ENCODE measurements around the gene DGKG. TPM values are rescaled to one million over a fixed set of nuclear protein-coding genes. Genes with fewer than 3 reads are reported as not detected.

The DGKG gene
- total RNA-seq, 1 donor from 2014 or later: 5.7 TPM

GRCh38 chr3:186317478-186317877 lies 44.6 kb downstream of the DGKG start:
- DNase-seq (no peak), ATAC-seq (no peak)
- intact Hi-C loops (cut with DNase I): no loop called here
- Histone ChIP-seq H3K4me3 (no peak overlapping the region), H3K36me3 (no peaks in the 10 kb centered on the region), H3K27ac (no peak overlapping the region), H3K4me1 (no peaks in the 10 kb centered on the region), H3K9me3 (no peaks in the 10 kb centered on the region), H3K27me3 (ENCODE audit: low read depth) (no peaks in the 10 kb centered on the region)
- no peak for TF ChIP-seq CTCF (IDR thresholded peaks at IDR 0.05)

DNA sequence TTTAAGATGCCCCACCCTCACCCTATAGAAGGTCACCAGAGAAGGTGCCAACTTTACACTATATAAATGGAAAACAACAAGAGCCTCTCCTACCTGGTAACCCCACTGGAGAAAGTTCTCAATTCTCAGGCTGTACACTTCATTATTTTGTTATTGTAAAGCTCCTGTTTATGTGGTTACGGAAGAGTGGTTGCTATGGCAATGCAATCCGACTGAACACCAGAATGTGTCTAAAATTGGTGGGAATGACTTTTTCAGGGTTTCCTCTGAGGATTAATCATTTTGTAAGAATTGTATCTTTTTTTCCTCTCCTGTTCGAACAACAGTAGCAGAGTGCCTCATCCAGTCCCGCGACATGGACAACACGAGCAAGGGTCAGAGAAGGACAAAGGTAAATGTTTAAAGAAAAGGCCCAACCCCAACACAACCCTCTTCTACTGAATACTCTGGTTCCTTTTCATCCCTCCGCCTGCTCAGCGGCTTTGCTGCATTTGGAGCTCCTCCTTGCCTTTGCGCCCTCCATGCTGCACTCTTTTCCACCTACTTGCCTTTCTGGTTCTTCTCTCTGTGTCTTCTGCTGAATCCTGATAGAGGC lies 45.3 kb downstream of the DGKG start:
- no peaks in the 10 kb centered on the region for H3K36me3 ChIP-seq
- intact Hi-C loops (cut with DNase I): no loop called here
- DNase-seq (no peak), ATAC-seq (no peak)
- no peak overlapping the region for H3K27ac ChIP-seq
- H3K4me1 ChIP-seq: no peaks in the 10 kb centered on the region
- H3K27me3 ChIP-seq (ENCODE audit: low read depth): no peaks in the 10 kb centered on the region
- H3K9me3 ChIP-seq: no peaks in the 10 kb centered on the region
- TF ChIP-seq CTCF (IDR thresholded peaks at IDR 0.05): no peak
- no peak overlapping the region for H3K4me3 ChIP-seq

DNA sequence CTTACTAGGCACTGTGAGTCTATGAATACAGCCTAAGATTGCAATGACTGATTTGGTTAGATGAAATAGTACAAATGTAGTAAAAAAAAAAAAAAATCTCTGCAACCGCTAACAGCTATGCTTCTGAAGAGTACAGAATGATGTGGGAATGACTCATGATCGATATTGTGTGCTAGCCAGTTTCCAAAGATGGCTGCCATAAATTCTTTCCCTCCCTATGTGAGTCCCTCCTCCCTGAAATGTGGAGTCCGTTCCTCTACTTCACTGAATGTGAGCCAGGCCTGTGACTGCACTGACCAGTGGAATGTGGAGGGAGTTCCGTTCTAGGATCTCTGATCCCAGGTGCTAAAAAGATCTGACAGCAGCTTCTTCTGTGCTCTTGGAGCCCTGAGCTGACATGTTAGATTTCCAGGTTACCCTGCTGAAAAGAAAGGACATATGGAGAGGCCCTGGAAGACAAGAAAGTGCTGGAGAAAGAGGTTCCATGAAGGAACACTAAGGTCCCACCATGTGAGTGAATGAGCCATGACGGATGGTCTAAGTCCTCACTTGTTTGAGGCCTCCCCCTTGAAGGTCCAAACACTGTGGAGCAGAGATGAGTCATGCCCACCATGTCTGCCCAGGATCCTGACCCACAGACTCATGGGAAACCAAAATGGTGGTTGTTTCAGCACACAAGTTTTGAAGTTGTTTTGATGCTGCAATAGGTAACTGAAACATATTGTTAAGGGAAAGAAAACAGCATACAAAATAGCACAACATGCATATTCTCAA lies 46.3 kb downstream of the DGKG start:
- intact Hi-C loops (cut with DNase I): no loop called here
- DNase-seq (no peak), ATAC-seq (no peak)
- TF ChIP-seq CTCF (IDR thresholded peaks at IDR 0.05): no peak
- H3K27ac ChIP-seq: no peak overlapping the region
- no peaks in the 10 kb centered on the region for H3K27me3 ChIP-seq (ENCODE audit: low read depth)
- no peaks in the 10 kb centered on the region for H3K9me3 ChIP-seq
- H3K4me1 ChIP-seq: no peaks in the 10 kb centered on the region
- H3K4me3 ChIP-seq: no peak overlapping the region
- no peaks in the 10 kb centered on the region for H3K36me3 ChIP-seq

DNA sequence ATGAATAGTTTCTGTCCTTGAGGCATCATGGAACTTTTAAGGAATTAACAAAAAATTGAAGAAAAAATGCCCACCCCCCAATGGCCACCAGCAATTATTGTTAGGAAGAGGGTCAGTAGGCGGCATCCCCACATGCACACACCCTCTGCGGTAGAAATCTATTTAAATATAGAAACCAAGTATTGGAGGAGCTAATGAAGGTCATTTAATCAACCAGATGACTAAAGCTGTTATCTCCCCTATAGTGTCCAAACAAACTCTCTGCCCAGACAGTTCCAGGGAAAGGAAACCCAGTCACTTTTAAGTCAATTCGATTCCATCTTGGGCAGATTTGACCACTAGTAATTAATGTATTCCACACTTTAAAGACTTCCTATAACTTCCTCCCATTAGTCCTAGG lies 47.1 kb downstream of the DGKG start:
- TF ChIP-seq CTCF (IDR thresholded peaks at IDR 0.05): no peak
- H3K9me3 ChIP-seq: no peaks in the 10 kb centered on the region
- H3K27me3 ChIP-seq (ENCODE audit: low read depth): no peaks in the 10 kb centered on the region
- H3K4me3 ChIP-seq: no peak overlapping the region
- no peaks in the 10 kb centered on the region for H3K36me3 ChIP-seq
- ATAC-seq (no peak), DNase-seq (no peak)
- intact Hi-C loops (cut with DNase I): no loop called here
- H3K4me1 ChIP-seq: no peaks in the 10 kb centered on the region
- no peak overlapping the region for H3K27ac ChIP-seq

DNA sequence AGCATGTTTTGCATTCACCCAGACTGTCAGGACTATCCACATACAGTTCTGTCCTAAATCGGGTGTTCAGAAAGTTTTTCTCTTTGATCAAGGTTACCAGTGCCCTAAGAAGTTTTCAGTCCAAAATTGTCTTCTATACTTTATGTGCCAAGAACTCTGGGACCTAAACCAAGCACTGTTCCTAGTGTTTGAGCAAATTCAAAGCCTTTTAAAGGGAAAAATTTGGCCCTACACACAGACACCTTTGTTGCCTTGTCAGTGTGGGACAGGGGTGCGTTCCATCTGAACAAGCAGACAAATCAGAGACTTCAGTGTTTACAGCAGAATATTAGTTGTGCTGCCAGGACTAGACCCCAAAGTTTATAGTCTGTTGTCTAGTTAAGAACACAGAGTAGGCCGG lies 50.6 kb downstream of the DGKG start:
- H3K27ac ChIP-seq: no peak overlapping the region
- no peaks in the 10 kb centered on the region for H3K36me3 ChIP-seq
- no peak for TF ChIP-seq CTCF (IDR thresholded peaks at IDR 0.05)
- DNase-seq (no peak), ATAC-seq (no peak)
- H3K4me1 ChIP-seq: no peaks in the 10 kb centered on the region
- H3K9me3 ChIP-seq: no peaks in the 10 kb centered on the region
- H3K27me3 ChIP-seq (ENCODE audit: low read depth): no peaks in the 10 kb centered on the region
- intact Hi-C loops (cut with DNase I): no loop called here
- H3K4me3 ChIP-seq: no peak overlapping the region
